GM19025 (cell line): ENCODE measurements around the gene ASRGL1.
"Not testable (repeated sequence)": the region's sequence is repeated elsewhere in the genome, so short reads cannot be mapped to it uniquely, and the experiment has no call there.

Experiments
- ATAC-seq: cut with Tn5 transposase; IDR thresholded peaks from one replicate; pipeline ENCODE4 v1.9.1; 2021; ENCODE audit warnings: mild to moderate bottlenecking, low read depth, moderate library complexity; ENCODE audit not compliant: unreplicated experiment

ASRGL1 gene

DNA sequence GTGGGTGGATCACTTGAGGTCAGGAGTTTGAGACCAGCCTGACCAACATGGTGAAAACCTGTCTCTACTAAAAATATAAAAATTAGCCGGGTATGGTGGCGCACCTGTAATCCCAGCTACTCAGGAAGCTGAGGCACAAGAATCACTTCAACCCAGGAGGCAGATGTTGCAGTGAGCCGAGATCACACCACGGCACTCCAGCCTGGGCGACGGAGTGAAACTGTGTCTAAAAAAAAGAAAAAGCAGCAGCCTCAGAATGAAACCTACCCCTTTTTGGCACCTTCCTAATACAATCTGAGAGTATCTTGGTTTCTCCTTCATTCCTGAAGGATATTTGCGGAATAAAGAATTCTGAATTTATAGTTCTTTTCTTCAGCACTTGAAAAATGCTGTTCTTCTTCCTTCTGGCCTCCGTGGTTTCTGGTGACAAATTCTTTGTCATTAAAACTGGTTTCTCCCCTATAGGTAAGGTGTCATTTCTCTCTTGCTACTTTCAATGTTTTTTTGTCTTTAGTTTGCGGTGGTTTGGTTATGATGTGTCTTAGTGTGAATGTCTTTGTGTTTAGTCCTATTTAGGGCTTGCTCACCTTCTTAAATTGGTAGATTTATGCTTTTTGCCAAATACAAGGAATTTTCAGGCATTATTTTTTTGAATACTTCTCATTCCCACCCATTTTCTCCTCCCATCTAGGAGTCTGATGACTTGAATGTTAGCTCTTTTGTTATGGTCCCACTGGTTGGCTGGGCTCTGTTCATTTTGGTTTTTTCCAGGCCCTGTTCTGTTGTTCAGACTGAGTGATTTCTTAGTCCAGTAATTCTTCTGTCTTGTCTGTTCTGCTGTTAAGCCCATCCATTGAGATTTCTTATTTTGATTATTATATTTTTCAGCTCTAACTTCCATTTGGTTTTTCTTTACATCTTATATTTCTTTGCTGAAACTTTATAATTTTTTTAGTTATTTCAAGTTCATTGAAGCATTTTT is 15.4 kb downstream of the ASRGL1 start:
- no peak for ATAC-seq

DNA sequence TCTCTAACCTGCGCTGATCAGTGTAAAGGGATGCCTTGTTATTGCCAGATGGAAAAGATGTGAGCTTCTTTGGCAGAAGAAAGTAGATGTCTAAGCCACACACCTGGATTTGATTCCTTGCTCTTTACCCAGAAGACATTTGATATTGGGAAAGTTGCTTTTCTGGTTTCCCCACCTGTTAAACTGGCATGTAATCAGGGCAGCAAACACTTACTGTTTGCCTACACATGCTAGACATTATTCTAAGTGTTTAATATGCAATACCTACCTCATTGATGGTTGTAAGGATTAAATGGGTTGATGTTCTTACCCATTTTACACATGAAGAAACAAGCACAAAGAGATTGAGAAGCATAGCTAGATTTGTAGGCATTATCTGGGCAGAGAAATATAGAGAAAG is 16.6 kb downstream of the ASRGL1 start:
- no peak for ATAC-seq

DNA sequence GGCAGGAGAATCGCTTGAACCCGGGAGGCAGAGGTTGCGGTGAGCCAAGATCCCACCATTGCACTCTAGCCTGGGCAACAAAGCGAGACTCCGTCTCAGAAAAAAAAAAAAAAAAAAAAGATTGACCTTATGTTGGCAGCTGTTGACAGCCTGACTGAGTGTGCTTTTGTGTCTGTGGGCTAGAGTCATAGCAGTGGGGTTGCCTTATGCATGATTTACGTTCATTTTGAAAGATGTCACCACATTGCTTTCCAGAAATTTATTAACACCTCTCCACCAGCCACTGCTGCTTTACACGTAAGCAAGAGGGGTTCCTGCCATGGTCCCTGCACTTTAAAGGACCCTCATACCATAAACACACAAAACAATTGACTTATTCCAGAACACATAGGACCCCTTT is 21.0 kb downstream of the ASRGL1 start:
- no peak for ATAC-seq

DNA sequence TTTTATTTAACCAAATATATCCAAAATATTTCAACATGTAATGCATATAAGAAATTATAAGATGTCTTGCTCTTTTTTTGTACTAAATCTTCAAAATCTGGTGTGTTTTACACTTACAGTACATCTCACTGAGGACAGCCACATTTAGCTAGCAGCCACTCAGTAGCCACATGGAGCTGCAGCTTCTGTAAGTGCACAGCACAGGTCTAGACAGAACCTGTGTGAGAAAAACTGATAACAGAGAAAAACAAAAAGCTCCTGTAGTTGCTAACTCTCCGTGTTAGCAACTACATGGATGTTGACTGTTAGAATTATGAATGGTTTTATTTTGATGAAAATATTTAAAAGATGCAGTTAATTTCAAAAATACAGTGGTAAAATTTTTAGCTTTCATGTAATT is 22.2 kb downstream of the ASRGL1 start:
- ATAC-seq = no peak

- ATAC-seq = no peak
Observed at GRCh38 chr11:62360685-62361084, 23.4 kb downstream of the ASRGL1 start.

GRCh38 chr11:62368861-62369477 is 31.7 kb downstream of the ASRGL1 start:
- ATAC-seq = not testable (repeated sequence)

DNA sequence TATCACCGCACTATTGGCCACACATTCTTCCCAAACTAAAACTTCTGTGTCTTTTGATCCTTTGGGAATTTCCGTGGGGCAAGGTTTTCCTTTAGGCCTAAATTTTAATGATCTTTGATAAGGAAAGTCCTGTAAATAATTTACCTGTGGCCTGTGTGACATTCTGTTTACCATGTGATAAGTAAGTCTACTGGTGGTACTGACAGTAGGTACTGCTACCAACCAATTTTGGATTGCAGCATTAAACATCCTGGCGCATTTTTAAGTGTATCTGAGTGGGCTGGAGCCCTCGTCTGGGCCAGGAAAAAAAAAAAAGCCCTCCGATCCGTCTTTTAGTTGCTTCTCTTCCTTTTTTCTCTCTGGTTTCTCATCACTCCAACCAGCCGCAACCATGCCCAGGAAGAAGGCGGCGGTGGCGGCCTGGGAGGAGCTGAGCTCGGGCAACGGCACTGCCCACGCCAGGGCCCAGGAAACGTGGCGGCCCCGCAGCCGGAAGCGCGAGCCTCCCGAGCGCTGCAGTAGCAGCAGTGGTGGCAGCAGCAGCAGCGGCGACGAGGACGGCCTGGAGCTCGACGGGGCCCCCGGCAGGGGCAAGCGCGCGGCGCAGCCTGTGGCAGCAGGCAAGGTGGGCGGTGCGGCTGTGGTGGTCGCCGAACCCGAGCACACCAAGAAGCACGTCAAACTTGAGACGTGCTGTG is 33.6 kb downstream of the ASRGL1 start:
- ATAC-seq = no peak

DNA sequence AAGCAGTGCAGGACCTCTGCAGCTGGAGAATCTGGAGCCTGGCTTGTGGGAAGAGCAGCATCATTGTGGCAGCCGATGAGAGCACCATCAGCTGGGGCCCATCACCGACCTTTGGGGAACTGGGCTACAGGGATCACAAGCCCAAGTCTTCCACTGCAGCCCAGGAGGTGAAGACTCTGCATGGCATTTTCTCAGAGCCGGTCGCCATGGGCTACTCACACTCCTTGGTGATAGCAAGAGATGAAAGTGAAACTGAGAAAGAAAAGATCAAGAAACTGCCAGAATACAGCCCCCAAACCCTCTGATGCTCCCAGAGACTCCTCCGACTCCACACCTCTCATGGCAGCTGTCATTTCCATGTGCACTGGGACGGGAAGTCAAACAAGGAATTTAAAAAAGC is 35.6 kb downstream of the ASRGL1 start:
- no peak for ATAC-seq

DNA sequence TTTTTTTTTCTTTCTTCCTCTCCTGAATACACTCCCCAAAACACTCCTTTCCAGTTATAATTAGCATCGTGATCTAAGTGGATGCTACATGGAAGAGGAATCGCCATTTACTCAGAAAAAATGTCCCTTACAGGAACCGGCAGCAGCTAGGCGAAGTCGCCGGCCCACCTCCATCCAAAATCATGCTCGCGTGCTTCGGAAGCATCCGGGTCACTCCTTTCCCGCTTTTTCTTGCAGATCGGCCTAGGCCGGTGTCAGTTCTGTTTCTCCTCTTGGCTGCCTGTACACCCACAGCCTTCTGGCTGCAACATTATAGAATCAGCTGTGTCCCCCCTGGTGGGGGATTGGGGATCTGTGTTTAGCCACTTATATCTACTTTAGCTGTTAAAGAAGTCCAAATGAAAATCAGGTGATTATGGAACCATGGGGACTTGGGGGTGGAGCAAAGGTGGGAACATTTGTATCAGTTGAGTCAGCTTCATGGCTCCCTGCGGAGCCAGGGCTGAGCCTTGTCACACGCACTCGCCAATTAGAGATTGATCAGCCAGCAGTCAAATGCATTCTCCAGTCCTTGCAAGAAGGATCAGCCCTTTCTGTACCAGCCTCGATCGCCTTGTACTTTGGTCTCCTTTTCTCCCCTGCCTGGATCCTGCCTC is 36.3 kb downstream of the ASRGL1 start:
- ATAC-seq = no peak

DNA sequence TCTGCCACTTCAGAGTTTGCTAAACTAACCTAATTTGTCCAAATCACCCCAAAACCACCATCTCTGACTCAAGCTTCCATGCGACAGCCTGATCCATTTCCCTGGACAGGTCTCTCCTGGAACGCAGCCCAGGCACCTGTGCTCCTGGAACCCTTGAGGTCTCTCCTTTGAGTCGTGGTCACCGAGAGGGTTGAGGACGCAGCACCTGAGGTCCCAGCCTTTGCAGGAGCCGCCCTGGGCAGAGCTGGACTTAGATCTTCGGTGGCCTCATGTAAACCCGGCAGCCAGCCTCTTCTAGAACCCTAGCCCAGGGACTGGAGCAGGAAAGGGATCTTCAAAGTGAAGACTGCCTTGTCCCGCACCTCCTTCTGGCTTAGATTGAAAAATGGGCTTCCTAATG is 37.6 kb downstream of the ASRGL1 start:
- no peak for ATAC-seq

GRCh38 chr11:62378459-62379063 is 41.3 kb downstream of the ASRGL1 start:
- ATAC-seq = not testable (repeated sequence)

DNA sequence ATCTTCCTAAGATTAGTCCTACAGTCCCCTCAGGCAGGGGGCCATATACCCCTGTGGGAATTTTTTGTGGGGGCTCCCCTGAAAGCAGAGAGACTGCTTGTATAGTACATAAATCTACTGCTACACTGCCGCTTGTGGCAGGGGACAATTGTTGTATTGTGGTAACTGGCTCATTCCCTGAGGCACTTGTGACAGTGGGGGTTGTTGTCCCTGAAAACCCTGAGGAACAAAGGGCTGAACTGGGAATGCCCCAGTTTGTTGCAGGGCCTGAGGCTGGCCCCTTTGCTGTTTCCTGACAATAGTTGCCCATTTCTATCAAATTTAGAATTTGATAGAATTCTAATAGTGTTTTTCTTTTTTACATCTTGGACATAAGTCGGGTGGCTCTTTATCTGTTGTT is 42.3 kb downstream of the ASRGL1 start:
- not testable (repeated sequence) for ATAC-seq

- ATAC-seq = not testable (repeated sequence)
Observed at GRCh38 chr11:62380821-62381245, 43.6 kb downstream of the ASRGL1 start.

GRCh38 chr11:62383822-62384221 is 46.6 kb downstream of the ASRGL1 start:
- no peak for ATAC-seq

DNA sequence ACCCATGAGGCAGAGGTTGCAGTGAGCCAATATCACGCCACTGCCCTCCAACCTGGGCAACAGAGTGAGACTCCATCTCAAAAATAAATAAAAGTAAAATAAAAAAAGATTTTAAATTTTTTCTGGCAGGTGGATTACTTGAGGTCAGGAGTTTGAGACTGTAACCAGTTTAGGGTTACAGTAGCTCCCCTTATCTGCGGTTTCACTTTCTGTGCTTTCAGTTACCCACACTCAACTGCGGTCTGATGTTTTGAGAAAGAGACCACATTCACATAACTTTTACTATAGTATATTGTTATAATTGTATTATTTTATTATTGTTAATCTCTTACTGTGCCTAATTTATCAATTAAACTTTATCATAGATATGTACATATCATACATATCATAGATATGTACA is 48.8 kb downstream of the ASRGL1 start:
- ATAC-seq = not testable (repeated sequence)

GRCh38 chr11:62387381-62387780 is 50.1 kb downstream of the ASRGL1 start:
- no peak for ATAC-seq

- ATAC-seq = no peak
Observed at GRCh38 chr11:62388999-62389398, 51.8 kb downstream of the ASRGL1 start.

DNA sequence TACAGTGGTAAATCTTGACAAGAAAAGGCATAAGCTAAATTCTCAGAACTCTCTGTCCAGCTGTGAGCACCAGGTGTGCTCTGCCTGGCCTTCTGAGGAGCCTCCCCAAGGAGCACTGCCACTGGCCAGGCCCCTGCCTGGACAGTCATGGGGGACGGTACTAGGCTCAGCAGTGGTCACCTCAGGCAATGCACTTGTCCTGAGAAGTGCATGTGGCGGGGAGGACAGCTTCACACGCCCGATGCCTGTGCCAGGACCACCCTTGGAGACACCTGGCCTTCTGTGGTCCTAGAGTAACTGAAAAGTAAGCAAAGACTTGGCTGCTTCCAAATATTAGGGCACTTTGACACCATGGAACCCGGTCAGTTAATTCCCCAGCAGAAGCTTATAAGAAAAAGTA is 53.0 kb downstream of the ASRGL1 start:
- no peak for ATAC-seq

- no peak for ATAC-seq
Observed at GRCh38 chr11:62390722-62391121, 53.5 kb downstream of the ASRGL1 start.
